PC-9 (cell line): ENCODE results near the gene PCGF3. TPM values are rescaled to one million over a fixed set of nuclear protein-coding genes. Genes with fewer than 3 reads are reported as not detected.

Experiments
- BruUV-seq: library from RNA; stranded (reverse); fragments of 400-500 nt; replicated peaks from 2 replicates; lab custom pipeline; 2021; lab: Mats Ljungman, UMichigan
- CTCF ChIA-PET: fragments of 300-600 bp; sonication (Branson Sonifier 250); formaldehyde crosslinking; loops from one replicate; lab custom pipeline; 2022; ENCODE audit warnings: antibody characterized with exemption; lab: Charles Lee
- POLR2A ChIA-PET: fragments of 300-600 bp; sonication (Branson Sonifier 250); formaldehyde crosslinking; loops from one replicate; lab custom pipeline; 2022; ENCODE audit warnings: antibody characterized with exemption; ENCODE audit not compliant: unreplicated experiment; lab: Charles Lee
- DNase-seq, 2 experiments: peaks; one replicate each; pipeline versions ENCODE4 v3.0.0 to v3.0.0-alpha.2; 2015 to 2022; ENCODE audit warnings: mixed read lengths in 1 of 2
- H2AFZ ChIP-seq: fragments of 200-600 bp; sonication (generic); 2 replicates; pipeline ENCODE4 v1.8.1; 2017; ENCODE audit warnings: antibody characterized with exemption
- H3F3A ChIP-seq: fragments of 200-600 bp; sonication (generic); 2 replicates; pipeline ENCODE4 v1.8.1; 2017; ENCODE audit warnings: antibody characterized with exemption, mild to moderate bottlenecking, low read depth; ENCODE audit not compliant: insufficient read depth
- H3K27ac ChIP-seq: fragments of 200-600 bp; sonication (generic); 2 replicates; pipeline ENCODE4 v1.6.1; 2016; ENCODE audit warnings: mixed run types
- H3K27me3 ChIP-seq: fragments of 200-600 bp; sonication (generic); 2 replicates; pipeline ENCODE4 v1.6.1; 2016; ENCODE audit warnings: low read depth, mixed run types; ENCODE audit not compliant: insufficient read depth
- H3K36me3 ChIP-seq: fragments of 200-600 bp; sonication (generic); 2 replicates; pipeline ENCODE4 v1.6.1; 2016; ENCODE audit warnings: low read depth, mixed run types
- H3K4me1 ChIP-seq: fragments of 200-600 bp; sonication (generic); replicated peaks from 2 replicates; pipeline ENCODE4 v1.6.1; 2016; ENCODE audit warnings: mixed run types; ENCODE audit not compliant: insufficient read depth
- H3K4me2 ChIP-seq: fragments of 200-600 bp; sonication (generic); 2 replicates; pipeline ENCODE4 v1.6.1; 2017; ENCODE audit warnings: mixed run types
- H3K4me3 ChIP-seq: fragments of 200-600 bp; sonication (generic); 2 replicates; pipeline ENCODE4 v1.6.1; 2016; ENCODE audit warnings: mixed run types
- H3K79me2 ChIP-seq: fragments of 200-600 bp; sonication (generic); 2 replicates; pipeline ENCODE4 v1.6.1; 2017; ENCODE audit warnings: low read depth, mixed run types
- H3K9me2 ChIP-seq: fragments of 200-600 bp; sonication (generic); 2 replicates; pipeline ENCODE4 v1.8.1; 2017; ENCODE audit warnings: mild to moderate bottlenecking; ENCODE audit not compliant: insufficient read depth
- H3K9me3 ChIP-seq: fragments of 200-600 bp; sonication (generic); 2 replicates; pipeline ENCODE4 v1.8.1; 2016; ENCODE audit warnings: low read depth; ENCODE audit not compliant: insufficient read depth
- H4K20me1 ChIP-seq: fragments of 200-600 bp; sonication (generic); 2 replicates; pipeline ENCODE4 v1.8.1; 2017; ENCODE audit not compliant: insufficient read depth
- EZH2 ChIP-seq: fragments of 200-600 bp; sonication (generic); IDR thresholded peaks from 2 replicates; pipeline ENCODE4 v1.8.0; 2017; ENCODE audit warnings: antibody characterized with exemption, low read depth
- intact Hi-C: fragments of 100-400 bp; cut with micrococcal nuclease; formaldehyde crosslinking; loops from one replicate; pipeline ENCODE4 v1.10.0; 2022; ENCODE audit not compliant: unreplicated experiment
- total RNA-seq: library from RNA; stranded (reverse); gene quantifications from 2 replicates; pipeline ENCODE4 v1.2.3, GENCODE V29; 2021
- TF ChIP-seq, protein P1 (sequence below): fragments of 200-600 bp; sonication (generic); conservative IDR thresholded peaks from 2 replicates; pipeline ENCODE4 v1.6.1; 2017; ENCODE audit warnings: mixed run types, antibody characterized with exemption, mild to moderate bottlenecking, moderate library complexity

PCGF3 gene
- total RNA-seq, 1 experiment from 2014 or later = 60.8 TPM

DNA sequence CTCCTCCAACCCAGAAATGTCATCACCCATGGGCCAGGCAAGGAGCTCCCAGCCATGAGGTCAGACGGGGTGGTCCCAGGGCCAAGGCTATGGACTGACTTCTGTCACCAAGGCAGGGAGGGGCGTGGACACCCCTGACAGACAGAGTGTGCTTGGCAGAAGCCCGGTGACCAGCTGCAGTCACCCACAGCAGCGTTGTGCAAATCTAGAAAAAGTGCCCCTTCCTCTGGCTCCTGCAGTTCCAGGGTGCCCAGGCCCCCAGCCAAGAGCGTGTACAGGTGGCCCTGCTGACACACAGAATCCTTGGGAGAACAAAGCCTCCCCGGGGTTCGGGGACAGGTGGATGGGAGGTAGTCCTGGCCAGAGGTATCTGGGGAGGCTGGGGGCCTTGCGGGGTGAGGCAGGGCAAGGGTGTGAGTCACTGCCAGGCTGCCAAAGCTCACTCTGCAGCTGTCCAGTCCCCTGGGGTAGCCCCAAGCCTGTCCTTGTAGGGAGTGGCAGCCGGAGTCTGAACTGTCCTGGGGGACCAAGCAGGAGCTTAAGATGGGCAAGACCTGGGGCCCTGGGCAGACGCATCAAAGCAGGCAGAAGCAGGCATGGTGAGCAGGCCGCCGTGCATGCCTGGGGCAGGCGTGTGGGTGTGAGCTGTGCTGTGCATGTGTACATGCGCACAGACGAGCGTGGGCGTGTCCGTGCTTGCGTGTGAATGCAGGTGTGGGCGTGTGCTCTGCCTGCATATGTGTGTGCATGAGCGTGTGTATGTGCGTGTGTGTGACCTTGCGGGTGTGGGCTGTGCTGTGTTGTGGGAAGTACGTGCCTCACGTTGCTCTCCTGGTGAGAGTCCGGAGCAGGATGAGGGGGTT, 28.0 kb upstream of the PCGF3 start:
- Histone ChIP-seq H3K27ac (no peak overlapping the region), H3K9me3 (no peaks in the 10 kb centered on the region), H2AFZ (no peak overlapping the region), H3K36me3 (no peaks in the 10 kb centered on the region), H3K4me3 (no peak overlapping the region), H4K20me1 (no peaks in the 10 kb centered on the region), H3F3A (0 out of 2 replicates have a peak, but pooled peaks cover 3% of the 10 kb centered on the region), H3K27me3 (no peaks in the 10 kb centered on the region), H3K4me2 (no peak overlapping the region), H3K9me2 (no peaks in the 10 kb centered on the region), H3K79me2 (peaks cover 23% of the 10 kb centered on the region), H3K4me1 (peaks cover 14% of the 10 kb centered on the region)
- TF ChIP-seq, protein P1, sequence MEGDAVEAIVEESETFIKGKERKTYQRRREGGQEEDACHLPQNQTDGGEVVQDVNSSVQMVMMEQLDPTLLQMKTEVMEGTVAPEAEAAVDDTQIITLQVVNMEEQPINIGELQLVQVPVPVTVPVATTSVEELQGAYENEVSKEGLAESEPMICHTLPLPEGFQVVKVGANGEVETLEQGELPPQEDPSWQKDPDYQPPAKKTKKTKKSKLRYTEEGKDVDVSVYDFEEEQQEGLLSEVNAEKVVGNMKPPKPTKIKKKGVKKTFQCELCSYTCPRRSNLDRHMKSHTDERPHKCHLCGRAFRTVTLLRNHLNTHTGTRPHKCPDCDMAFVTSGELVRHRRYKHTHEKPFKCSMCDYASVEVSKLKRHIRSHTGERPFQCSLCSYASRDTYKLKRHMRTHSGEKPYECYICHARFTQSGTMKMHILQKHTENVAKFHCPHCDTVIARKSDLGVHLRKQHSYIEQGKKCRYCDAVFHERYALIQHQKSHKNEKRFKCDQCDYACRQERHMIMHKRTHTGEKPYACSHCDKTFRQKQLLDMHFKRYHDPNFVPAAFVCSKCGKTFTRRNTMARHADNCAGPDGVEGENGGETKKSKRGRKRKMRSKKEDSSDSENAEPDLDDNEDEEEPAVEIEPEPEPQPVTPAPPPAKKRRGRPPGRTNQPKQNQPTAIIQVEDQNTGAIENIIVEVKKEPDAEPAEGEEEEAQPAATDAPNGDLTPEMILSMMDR = no peak
- TF ChIP-seq EZH2 = no peak
- intact Hi-C loops = no loop called here
- DNase-seq = peak in 1 of 2 experiments; percentile 26
- CTCF ChIA-PET = no interaction called here
- BruUV-seq = no TSS peak
- POLR2A ChIA-PET = interaction anchor here (0.5 to 0.6 kb wide), 2 partner anchors 33 to 612 kb away, joined by 3 to 22 read pairs; no protein-coding TSS in a partner anchor

DNA sequence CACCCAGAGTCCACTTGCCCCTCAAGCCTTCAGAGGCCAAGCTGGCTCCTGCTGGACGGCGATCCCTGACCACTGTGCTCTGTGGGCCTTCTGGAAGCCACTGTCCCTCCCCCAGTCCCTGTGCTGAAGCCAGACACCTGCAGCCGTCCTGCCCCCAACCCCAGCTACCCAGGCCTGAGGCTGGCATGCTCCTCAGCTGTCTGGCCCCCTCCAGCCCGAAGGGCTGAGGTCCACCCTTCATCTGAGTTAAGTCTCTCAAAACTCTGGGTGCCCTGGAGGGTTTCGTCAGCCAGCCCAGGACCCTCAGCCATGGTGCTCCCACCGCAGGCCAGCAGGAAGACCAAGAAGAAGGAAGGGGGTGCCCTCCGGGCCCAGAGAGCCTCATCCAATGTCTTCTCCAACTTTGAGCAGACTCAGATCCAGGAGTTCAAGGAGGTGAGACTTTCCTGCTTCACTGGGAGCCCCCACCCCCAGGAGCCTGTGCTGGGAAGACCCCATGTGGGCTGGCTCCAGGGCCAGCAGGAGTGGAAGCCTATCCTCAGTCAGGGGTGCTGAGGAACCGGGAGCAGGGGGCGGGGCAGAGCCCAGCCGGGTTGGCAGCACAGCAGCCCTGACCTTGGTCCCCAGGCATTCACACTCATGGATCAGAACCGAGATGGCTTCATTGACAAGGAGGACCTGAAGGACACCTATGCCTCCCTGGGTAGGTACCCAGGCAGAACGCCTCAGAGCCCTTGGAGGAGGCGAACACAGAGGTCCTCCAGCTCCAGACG, 27.1 kb upstream of the PCGF3 start:
- Histone ChIP-seq H3K27ac (no peak overlapping the region), H3K4me1 (peaks cover 7% of the 10 kb centered on the region; the same call in 1 of the 2 replicates), H4K20me1 (no peaks in the 10 kb centered on the region), H3K4me3 (no peak overlapping the region), H3K9me2 (no peaks in the 10 kb centered on the region), H3K9me3 (no peaks in the 10 kb centered on the region), H2AFZ (no peak overlapping the region), H3F3A (0 out of 2 replicates have a peak, but pooled peaks cover 3% of the 10 kb centered on the region), H3K79me2 (peaks cover 14% of the 10 kb centered on the region), H3K27me3 (no peaks in the 10 kb centered on the region), H3K36me3 (no peaks in the 10 kb centered on the region), H3K4me2 (no peak overlapping the region)
- CTCF ChIA-PET = no interaction called here
- DNase-seq = peak in 1 of 2 experiments; percentile 12
- no TSS peak for BruUV-seq
- POLR2A ChIA-PET = interaction anchor here (0.6 kb wide), 1 partner anchor 611 kb away, joined by 3 read pairs; no protein-coding TSS in a partner anchor
- TF ChIP-seq, protein P1 = no peak
- TF ChIP-seq EZH2 = no peak
- intact Hi-C loops = no loop called here

DNA sequence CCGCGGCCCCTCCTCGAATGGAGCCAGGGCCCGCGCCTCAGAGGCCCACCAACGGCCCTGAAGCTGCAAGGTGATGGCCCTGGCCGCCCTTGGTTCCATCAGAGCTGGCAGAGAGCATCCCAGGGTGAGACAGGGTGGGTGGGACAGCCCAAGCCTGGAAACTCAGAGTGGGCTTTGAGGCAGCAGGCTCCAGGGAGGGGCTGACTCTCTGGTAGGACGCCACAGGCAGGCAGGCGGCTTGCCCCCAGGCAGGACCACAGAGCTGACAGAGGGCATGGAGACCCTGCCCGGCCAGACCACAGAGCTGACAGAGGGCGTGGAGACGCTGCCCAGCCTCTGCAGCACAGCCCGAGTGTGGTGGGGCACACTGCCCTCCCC, 26.5 kb upstream of the PCGF3 start:
- intact Hi-C loops = no loop called here
- peaks cover 7% of the 10 kb centered on the region; the same call in 1 of the 2 replicates for H3K4me1 ChIP-seq
- ChIA-PET POLR2A (no interaction called here), CTCF (no interaction called here)
- no peaks in the 10 kb centered on the region for H3K36me3 ChIP-seq
- H3K4me3 ChIP-seq = no peak overlapping the region
- H4K20me1 ChIP-seq = no peaks in the 10 kb centered on the region
- H3K9me3 ChIP-seq = no peaks in the 10 kb centered on the region
- TF ChIP-seq, protein P1 = no peak
- TF ChIP-seq EZH2 = no peak
- no peak overlapping the region for H2AFZ ChIP-seq
- H3F3A ChIP-seq = 0 out of 2 replicates have a peak, but pooled peaks cover 3% of the 10 kb centered on the region
- peaks cover 12% of the 10 kb centered on the region for H3K79me2 ChIP-seq
- H3K9me2 ChIP-seq = no peaks in the 10 kb centered on the region
- H3K27ac ChIP-seq = no peak overlapping the region
- DNase-seq = no peak
- H3K27me3 ChIP-seq = no peaks in the 10 kb centered on the region
- BruUV-seq = no TSS peak
- H3K4me2 ChIP-seq = no peak overlapping the region
